Ectodermal cell (in vitro differentiated cells): Measurements from ENCODE around the gene PTGS1.
A peak's percentile ranks its signal among the peaks of the same experiment; 100 is the strongest.
"Not testable (repeated sequence)": the region's sequence is repeated elsewhere in the genome, so short reads cannot be mapped to it uniquely, and the experiment has no call there.

Experiments
- H3K27ac ChIP-seq: 2 replicates; pipeline ENCODE4 v1.7.0; 2013; ENCODE audit warnings: mild to moderate bottlenecking, low read depth, low read length; ENCODE audit not compliant: insufficient read depth, poor library complexity, severe bottlenecking
- H3K27me3 ChIP-seq: 2 replicates; pipeline ENCODE4 v1.7.0; 2013; ENCODE audit warnings: mild to moderate bottlenecking, low read length; ENCODE audit not compliant: insufficient read depth, control insufficient read depth, poor library complexity, severe bottlenecking
- H3K36me3 ChIP-seq: one replicate; pipeline ENCODE4 v1.7.0; 2013; ENCODE audit warnings: low read length; ENCODE audit not compliant: control insufficient read depth, insufficient read depth
- H3K4me1 ChIP-seq: one replicate; pipeline ENCODE4 v1.7.0; 2013; ENCODE audit warnings: low read length; ENCODE audit not compliant: control insufficient read depth, insufficient read depth
- H3K4me3 ChIP-seq: 2 replicates; pipeline ENCODE4 v1.7.0; 2013; ENCODE audit warnings: low read depth, low read length, control low read depth; ENCODE audit not compliant: insufficient read depth
- H3K9me3 ChIP-seq: 2 replicates; pipeline ENCODE4 v1.7.0; 2013; ENCODE audit warnings: mild to moderate bottlenecking, low read length, moderate library complexity; ENCODE audit not compliant: control insufficient read depth
- WGBS, 2 experiments: methylation state at CpG; one replicate each; pipeline ENCODE4 v1.1.7; 2013; ENCODE audit warnings: missing lambda C conversion rate in 2 of 2; 5-methylcytosine and 5-hydroxymethylcytosine counted together

PTGS1 gene

DNA sequence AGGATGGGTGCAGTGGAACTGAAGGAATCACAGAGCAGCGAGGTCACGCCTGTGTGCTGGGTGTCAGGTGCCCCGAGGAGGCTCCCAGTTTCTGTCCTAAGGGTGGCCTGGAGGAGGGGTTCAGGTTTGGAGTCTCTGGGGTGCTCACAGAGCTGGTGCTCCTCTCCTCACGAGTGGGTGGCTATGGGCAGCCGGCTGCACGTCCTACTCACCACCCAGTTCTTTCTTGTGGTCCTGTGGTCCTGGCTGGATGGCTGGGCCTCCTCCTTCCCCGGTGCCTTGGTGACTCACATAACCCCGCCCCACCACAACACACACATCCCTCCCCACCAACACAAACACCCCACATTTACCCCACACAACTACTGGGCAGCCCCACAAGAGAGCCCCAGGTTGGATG, 9.9 kb upstream of the PTGS1 start:
- Histone ChIP-seq H3K27me3 (no peaks in the 10 kb centered on the region), H3K9me3 (no peaks in the 10 kb centered on the region), H3K27ac (no peak overlapping the region), H3K36me3 (no peaks in the 10 kb centered on the region), H3K4me3 (no peak overlapping the region), H3K4me1 (no peaks in the 10 kb centered on the region)
- WGBS, 2 experiments = 90 to 92% methylated on average over 8 of the region's 8 CpGs

DNA sequence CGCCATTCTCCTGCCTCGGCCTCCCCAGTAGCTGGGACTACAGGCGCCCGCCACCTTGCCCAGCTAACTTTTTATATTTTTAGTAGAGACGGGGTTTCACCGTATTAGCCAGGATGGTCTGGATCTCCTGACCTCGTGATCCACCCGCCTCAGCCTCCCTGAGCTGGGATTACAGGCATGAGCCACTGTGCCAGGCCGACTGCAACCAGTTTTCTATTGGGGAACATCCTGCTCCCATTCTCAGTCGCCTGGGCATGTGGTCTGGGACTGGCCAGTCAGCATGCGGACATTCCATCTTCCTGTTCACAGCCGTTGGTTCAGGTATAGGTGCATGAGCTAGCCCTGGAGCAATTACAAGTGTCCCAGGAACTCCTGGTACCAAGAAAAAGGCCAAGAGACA, 7.7 kb upstream of the PTGS1 start:
- not testable (repeated sequence) for H3K27me3 ChIP-seq
- WGBS, 2 experiments = 91% methylated on average over 12 of the region's 12 CpGs

DNA sequence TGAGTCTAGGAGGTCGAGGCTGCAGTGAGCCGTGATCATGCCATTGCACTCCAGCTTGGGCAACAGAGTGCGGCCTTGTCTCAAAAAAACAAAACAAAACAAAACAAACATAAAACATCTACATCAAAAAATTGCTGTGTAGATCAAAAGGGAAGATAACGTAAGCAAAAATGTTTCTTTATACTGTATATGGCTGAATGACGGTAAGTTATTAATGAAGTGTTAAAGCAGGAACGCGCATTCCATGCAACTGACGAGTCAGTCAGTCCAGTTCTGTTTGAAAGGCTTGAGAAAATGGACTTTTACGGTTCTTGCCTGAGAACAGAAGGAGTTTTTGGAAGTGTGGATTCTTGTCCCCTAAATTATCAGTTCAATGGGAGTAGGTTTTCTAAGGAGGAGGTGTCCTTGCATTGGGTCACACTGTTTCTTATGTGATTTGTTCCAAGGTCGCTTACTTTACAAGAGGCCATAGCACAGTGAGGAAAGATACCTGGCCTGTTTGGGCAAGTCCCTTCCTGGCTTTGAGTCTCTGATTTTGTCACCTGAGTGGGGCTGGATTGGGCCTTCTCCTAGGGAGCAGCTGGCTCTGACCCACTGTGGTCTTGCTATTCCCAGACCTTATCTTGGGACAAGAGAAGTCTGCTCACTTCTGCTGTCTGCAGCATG, 6.6 kb upstream of the PTGS1 start:
- Histone ChIP-seq H3K36me3 (no peaks in the 10 kb centered on the region), H3K9me3 (no peaks in the 10 kb centered on the region), H3K27ac (no peak overlapping the region), H3K4me1 (no peaks in the 10 kb centered on the region), H3K4me3 (no peak overlapping the region), H3K27me3 (no peaks in the 10 kb centered on the region)
- 91 to 93% methylated on average over 10 of the region's 10 CpGs for WGBS, 2 experiments

More for the DNA sequence above, 7.7 kb upstream of the PTGS1 start:
- not testable (repeated sequence) for H3K4me3 ChIP-seq, H3K27ac ChIP-seq, H3K4me1 ChIP-seq, H3K36me3 ChIP-seq, H3K9me3 ChIP-seq

DNA sequence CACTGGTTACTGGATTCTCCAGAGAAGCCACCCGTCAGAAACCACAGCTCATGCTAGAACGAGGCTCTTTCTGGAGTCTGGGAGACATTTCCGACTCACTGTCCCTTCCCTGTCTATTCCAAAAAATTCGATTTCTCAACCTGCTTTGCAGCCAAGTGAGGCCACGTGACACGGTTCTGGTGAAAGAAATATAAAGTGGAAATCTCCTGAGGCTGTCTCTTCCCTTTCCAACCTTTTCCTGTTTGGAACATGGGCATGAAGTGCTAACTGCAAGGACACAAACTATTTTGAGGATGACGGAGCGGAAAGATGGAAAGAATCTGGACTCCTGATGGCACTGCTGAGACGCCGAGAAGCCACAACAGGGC, 6.1 kb upstream of the PTGS1 start:
- no peak overlapping the region for H3K4me3 ChIP-seq
- no peaks in the 10 kb centered on the region for H3K36me3 ChIP-seq
- H3K9me3 ChIP-seq = no peaks in the 10 kb centered on the region
- no peak overlapping the region for H3K27ac ChIP-seq
- H3K27me3 ChIP-seq = no peaks in the 10 kb centered on the region
- WGBS, 2 experiments = 92 to 93% methylated on average over 10 of the region's 10 CpGs
- H3K4me1 ChIP-seq = no peaks in the 10 kb centered on the region

DNA sequence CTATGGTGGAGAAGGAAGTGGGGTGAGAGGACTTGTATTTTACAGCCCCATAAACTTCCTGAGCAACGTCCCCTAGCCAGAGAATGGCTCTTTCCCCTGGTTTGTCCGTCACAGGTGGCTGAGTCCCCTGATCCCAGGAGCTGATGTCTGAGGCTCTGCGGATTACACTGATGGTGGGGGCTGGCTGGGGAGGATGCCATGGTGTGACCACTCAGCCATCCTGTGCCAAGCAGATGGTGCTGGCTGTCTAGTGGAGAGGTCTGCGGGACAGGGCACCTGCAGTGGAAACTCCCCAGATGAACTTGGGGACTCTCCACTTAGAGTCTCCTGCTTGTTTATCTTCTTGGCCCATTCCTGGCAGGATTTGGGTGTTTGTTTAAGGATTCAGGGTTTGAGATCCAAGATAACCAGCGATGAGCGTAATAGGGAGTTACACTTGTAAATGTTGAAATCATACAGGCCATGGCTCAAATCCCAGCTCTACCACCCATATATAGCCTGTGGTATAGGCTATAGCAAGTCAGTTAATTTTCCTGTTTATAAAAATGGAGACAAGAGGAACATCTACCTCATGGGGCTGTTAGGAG, 4.7 kb upstream of the PTGS1 start:
- H3K4me3 ChIP-seq = no peak overlapping the region

DNA sequence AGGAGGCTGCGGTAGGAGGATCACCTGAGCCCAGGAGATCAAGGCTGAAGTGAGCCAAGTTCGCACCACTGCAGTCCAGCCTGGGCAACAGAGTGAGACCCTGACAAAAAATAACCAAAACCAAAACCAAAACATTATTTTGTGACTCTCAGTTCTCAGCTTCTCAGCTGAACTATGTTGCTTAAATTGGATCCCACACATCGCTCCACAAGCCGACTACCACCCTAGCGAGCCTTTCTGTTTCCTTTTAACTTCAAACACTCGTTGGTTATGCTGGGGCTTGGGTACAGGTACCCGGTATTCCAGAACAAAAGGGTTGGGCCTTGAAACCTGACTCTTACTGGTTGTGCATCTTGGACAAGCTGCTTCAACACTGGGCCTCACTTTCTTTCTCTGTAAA, 3.8 kb upstream of the PTGS1 start:
- H3K4me3 ChIP-seq = no peak overlapping the region
- no peaks in the 10 kb centered on the region for H3K9me3 ChIP-seq
- H3K36me3 ChIP-seq = no peaks in the 10 kb centered on the region
- no peaks in the 10 kb centered on the region for H3K4me1 ChIP-seq
- H3K27ac ChIP-seq = no peak overlapping the region
- H3K27me3 ChIP-seq = peaks cover 19% of the 10 kb centered on the region
- WGBS, 2 experiments = 93% methylated on average over 7 of the region's 7 CpGs

More for the DNA sequence above, 4.7 kb upstream of the PTGS1 start:
- Histone ChIP-seq H3K9me3 (no peaks in the 10 kb centered on the region), H3K27ac (no peak overlapping the region), H3K4me1 (no peaks in the 10 kb centered on the region), H3K36me3 (no peaks in the 10 kb centered on the region), H3K27me3 (peaks cover 10% of the 10 kb centered on the region)
- 92 to 95% methylated on average over 4 to 6 of the region's 6 CpGs for WGBS, 2 experiments

DNA sequence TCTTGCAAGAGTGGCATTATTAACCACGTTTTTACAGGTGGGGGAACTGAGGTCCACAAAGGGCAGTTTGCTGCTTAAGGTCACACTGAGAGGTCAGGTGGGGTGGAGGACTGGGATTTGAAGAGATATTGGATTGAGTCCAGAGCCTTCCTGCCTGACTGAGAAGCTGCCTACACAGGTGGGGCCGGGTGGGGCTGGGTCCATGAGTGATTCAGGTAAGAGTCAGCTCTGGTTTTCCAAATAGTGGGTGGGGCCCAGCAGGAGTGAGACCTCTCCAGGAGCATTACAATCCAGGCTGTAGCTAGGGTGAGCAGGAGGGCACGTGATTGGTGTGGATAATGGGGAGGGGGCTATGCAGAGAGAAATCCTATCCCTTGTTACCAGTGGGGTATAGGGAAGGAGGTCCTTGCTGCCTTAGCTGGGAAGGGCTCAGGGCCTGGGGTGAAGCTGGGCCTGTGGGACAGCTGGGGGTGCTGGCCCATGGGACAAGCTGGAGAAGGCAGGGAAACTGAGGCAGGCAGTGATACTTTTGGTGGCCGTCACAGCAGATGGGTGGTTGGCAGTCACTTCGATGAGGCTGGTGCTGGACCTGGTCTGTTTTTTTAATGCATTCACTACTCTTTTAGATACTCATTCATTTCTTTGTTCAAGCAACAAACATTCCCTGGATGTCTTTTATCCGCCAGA, 2.9 kb upstream of the PTGS1 start:
- no peaks in the 10 kb centered on the region for H3K9me3 ChIP-seq
- no peaks in the 10 kb centered on the region for H3K36me3 ChIP-seq
- peaks cover 28% of the 10 kb centered on the region for H3K27me3 ChIP-seq
- no peak overlapping the region for H3K27ac ChIP-seq
- H3K4me3 ChIP-seq = no peak overlapping the region
- no peaks in the 10 kb centered on the region for H3K4me1 ChIP-seq
- WGBS, 2 experiments = 80 to 82% methylated on average over 6 of the region's 6 CpGs

DNA sequence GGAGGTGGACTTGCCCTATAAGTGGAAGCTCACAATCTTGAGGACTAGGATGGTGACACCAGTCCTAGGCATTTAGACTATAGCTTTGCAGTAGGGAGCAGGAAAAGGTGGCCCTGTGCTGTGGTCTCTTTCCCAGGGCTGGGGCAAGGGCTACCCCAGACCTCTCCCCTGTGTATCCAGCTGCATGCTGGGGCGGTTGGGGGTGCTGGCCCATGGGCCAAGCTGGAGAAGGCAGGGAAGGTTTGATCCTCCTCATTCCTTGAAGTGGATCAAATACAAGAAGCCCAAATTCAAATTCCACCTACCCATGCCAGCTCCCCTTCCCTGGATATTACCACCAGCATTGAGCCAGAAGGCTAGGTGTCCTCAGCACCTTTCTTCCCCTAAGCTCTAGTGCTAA, 2.2 kb upstream of the PTGS1 start:
- Histone ChIP-seq H3K27ac (no peak overlapping the region), H3K27me3 (peaks cover 31% of the 10 kb centered on the region), H3K4me3 (no peak overlapping the region), H3K36me3 (no peaks in the 10 kb centered on the region), H3K4me1 (no peaks in the 10 kb centered on the region), H3K9me3 (no peaks in the 10 kb centered on the region)
- WGBS, 2 experiments = 82 to 88% methylated on average over 1 of the region's 1 CpG

DNA sequence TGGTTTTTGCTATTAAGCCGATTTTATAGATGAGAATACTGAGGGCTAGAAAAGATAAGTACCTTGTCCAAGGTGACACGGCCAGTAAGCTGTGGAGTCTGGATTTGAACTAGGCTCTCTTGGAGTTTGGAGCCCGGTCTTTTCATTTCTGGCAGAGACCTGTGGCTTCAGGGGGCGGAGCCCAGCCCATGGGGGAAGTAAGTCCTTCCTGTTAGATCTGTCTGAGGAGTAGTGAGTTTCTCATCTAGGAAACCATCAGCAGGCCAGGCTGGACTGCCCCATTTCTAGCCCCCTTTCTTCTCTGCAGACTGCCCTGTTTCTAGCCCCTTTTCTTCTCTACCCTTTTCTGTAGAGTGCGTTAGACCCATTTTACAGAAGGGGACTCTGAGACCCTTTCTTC, 521 bp upstream of the PTGS1 start:
- Histone ChIP-seq H3K36me3 (no peaks in the 10 kb centered on the region), H3K9me3 (no peaks in the 10 kb centered on the region), H3K4me1 (peaks cover 9% of the 10 kb centered on the region), H3K4me3 (peak overlapping the region; percentile 45), H3K27ac (no peak overlapping the region), H3K27me3 (peaks cover 31% of the 10 kb centered on the region)
- WGBS, 2 experiments = 69 to 72% methylated on average over 5 of the region's 5 CpGs

DNA sequence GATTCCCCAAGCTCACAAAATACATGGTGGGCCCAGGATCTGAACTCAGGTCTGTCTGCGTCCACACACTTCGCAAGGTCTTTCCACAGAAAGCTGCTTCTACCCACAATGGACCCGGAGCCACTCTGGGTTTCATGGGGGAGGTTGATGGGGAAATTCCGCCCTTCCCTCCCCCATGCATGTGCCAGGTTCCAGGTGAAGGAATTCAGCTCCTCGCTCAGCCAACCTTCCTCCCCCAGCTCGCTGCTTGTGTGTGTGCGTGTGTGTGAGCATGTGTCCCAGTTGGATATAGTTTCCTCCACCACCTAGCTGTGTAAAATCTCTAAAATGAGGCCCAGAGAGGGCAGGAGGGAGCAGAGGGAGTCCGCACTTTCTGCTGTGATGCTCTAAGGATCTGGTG, 1.0 kb downstream of the PTGS1 start:
- WGBS, 2 experiments = 85 to 88% methylated on average over 5 to 8 of the region's 8 CpGs
- Histone ChIP-seq H3K27me3 (peaks cover 31% of the 10 kb centered on the region), H3K9me3 (no peaks in the 10 kb centered on the region), H3K36me3 (no peaks in the 10 kb centered on the region), H3K27ac (no peak overlapping the region), H3K4me3 (no peak overlapping the region), H3K4me1 (peaks cover 23% of the 10 kb centered on the region)
